ENCODE data around the gene C2CD2L. TPM values are rescaled to one million over a fixed set of nuclear protein-coding genes. Genes with fewer than 3 reads are reported as not detected.

The C2CD2L gene
- total and polyA plus RNA-seq, 10 of the 15 experiments (the other 5 are each of a cell fraction or from before 2014, with no cell fraction given), result 0.21 to 9.6 (median 5.1) TPM

GRCh38 chr11:119067371-119068222, 39.5 kb upstream of the C2CD2L start, which contains the start of gene VPS11 (continued):
- TF ChIP-seq EGR1 (IDR thresholded peaks at IDR 0.05; ENCODE audit: borderline replicate concordance in 1 of 2, low read depth in 2 of 2, low read length in 2 of 2), result peak in 1 of 2 experiments; percentile 33; a peak in 1 of 3 replicates
- TF ChIP-seq NR2F1 (conservative IDR thresholded peaks at IDR 0.05), result peak; percentile 55; the same call in 1 of the 2 replicates
- TF ChIP-seq IKZF2 (IDR thresholded peaks at IDR 0.05), result peak; percentile 32 to 45; a peak in 1 of 4 replicates
- peak; percentile 61; the same call in 1 of the 2 replicates for TF ChIP-seq HDGF (IDR thresholded peaks at IDR 0.05)
- TF ChIP-seq SIN3A (IDR thresholded peaks at IDR 0.05; ENCODE audit: low read depth, low read length), result peak; percentile 96
- TF ChIP-seq SIX5 (IDR thresholded peaks at IDR 0.05; ENCODE audit: low read depth, low read length, severe bottlenecking), result no peak
- peak; percentile 80 for TF ChIP-seq TAF1 (IDR thresholded peaks at IDR 0.05; ENCODE audit: borderline replicate concordance, low read depth, low read length)
- TF ChIP-seq CHD4 (IDR thresholded peaks at IDR 0.05), result no peak
- TF ChIP-seq ZNF687 (IDR thresholded peaks at IDR 0.05), result peak; percentile 52
- TF ChIP-seq CTCF (IDR thresholded peaks at IDR 0.05 in 2 of 3, conservative IDR thresholded peaks at IDR 0.05 in 1 of 3; ENCODE audit: control insufficient read depth in 2 of 3, extremely low read depth in 1 of 3, insufficient read depth in 1 of 3, low read depth in 3 of 3, low read length in 3 of 3), result no peak
- TF ChIP-seq E2F4 (IDR thresholded peaks at IDR 0.05; ENCODE audit: low read depth, low read length), result 0 out of 2 replicates have a peak, but pooled peaks have one; percentile 55
- peak; percentile 85 for TF ChIP-seq POLR2A (IDR thresholded peaks at IDR 0.05; ENCODE audit: low read depth, low read length)
- TF ChIP-seq DPF2 (IDR thresholded peaks at IDR 0.05), result 0 out of 2 replicates have a peak, but pooled peaks have one; percentile 47
- TF ChIP-seq BCL3 (IDR thresholded peaks at IDR 0.05; ENCODE audit: borderline replicate concordance, insufficient read depth, low read depth, low read length, poor library complexity, severe bottlenecking), result peak; percentile 45
- peak; percentile 74 for TF ChIP-seq CREB1 (IDR thresholded peaks at IDR 0.05; ENCODE audit: low read depth)
- peak; percentile 79 for TF ChIP-seq FOS (IDR thresholded peaks at IDR 0.05; ENCODE audit: borderline replicate concordance, extremely low read depth, insufficient read length)
- peak; percentile 98 for TF ChIP-seq USF2 (IDR thresholded peaks at IDR 0.05; ENCODE audit: borderline replicate concordance, low read depth, low read length)
- TF ChIP-seq NR2C1 (IDR thresholded peaks at IDR 0.05), result peak; percentile 78
- TF ChIP-seq NFXL1 (IDR thresholded peaks at IDR 0.05; ENCODE audit: borderline replicate concordance), result no peak
- peak; percentile 71; the same call in 1 of the 2 replicates for TF ChIP-seq NFIC (IDR thresholded peaks at IDR 0.05; ENCODE audit: low read depth, low read length)
